ENCODE measurements around the gene PIK3C2B.

PIK3C2B gene

GRCh38 chr1:204472660-204473059, 21.9 kb downstream of the PIK3C2B start:
- H2AK5ac ChIP-seq (ENCODE audit: low read length, severe bottlenecking): no peak overlapping the region
- no peak overlapping the region for H2BK5ac ChIP-seq (ENCODE audit: low read depth, low read length, poor library complexity, severe bottlenecking)
- H3K23ac ChIP-seq (ENCODE audit: low read length in 2 of 2): no peak overlapping the region
- H3K4me1 ChIP-seq (ENCODE audit: control insufficient read depth, insufficient read depth, low read depth, low read length): no peaks in the 10 kb centered on the region
- no peak overlapping the region for H3K14ac ChIP-seq (ENCODE audit: low read length in 2 of 2)
- H4K8ac ChIP-seq (ENCODE audit: low read length): no peak overlapping the region
- H3K4me3 ChIP-seq (ENCODE audit: insufficient read depth in 1 of 2, low read depth in 1 of 2, low read length in 2 of 2): no peak overlapping the region
- H3K18ac ChIP-seq (ENCODE audit: low read depth in 1 of 2, low read length in 2 of 2): no peak overlapping the region
- H3K4me2 ChIP-seq (ENCODE audit: low read length, poor library complexity, severe bottlenecking): no peak overlapping the region
- 100% methylated on average over 2 of the region's 2 CpGs for WGBS
- H2BK15ac ChIP-seq (ENCODE audit: low read depth, poor library complexity, severe bottlenecking): no peak overlapping the region
- H3K9me3 ChIP-seq (ENCODE audit: control insufficient read depth, low read length): no peaks in the 10 kb centered on the region
- no peak overlapping the region for H4K91ac ChIP-seq (ENCODE audit: low read length)
- H2BK120ac ChIP-seq (ENCODE audit: low read depth, low read length): no peak overlapping the region
- no peak overlapping the region for H3K27ac ChIP-seq (ENCODE audit: low read length, poor library complexity, severe bottlenecking)
- peaks cover 5 to 35% of the 10 kb centered on the region in 2 experiments for H3K27me3 ChIP-seq (ENCODE audit: control insufficient read depth in 1 of 2, insufficient read depth in 1 of 2, low read length in 2 of 2)
- no peak overlapping the region for H2AFZ ChIP-seq (ENCODE audit: low read depth, low read length)
- DNase-seq: no peak
- H3K9ac ChIP-seq (ENCODE audit: low read length): no peak overlapping the region
- H3K4ac ChIP-seq (ENCODE audit: low read depth in 1 of 2, low read length in 2 of 2): no peak overlapping the region
- peaks cover 0 to 8% of the 10 kb centered on the region in 2 experiments for H3K36me3 ChIP-seq (ENCODE audit: control insufficient read depth in 1 of 2, insufficient read depth in 2 of 2, low read depth in 1 of 2, low read length in 2 of 2)
- H2BK12ac ChIP-seq (ENCODE audit: low read length in 2 of 2): no peak overlapping the region
- peaks cover 6% of the 10 kb centered on the region for H3K79me1 ChIP-seq (replicated peaks; ENCODE audit: low read length, poor library complexity, severe bottlenecking)

DNA sequence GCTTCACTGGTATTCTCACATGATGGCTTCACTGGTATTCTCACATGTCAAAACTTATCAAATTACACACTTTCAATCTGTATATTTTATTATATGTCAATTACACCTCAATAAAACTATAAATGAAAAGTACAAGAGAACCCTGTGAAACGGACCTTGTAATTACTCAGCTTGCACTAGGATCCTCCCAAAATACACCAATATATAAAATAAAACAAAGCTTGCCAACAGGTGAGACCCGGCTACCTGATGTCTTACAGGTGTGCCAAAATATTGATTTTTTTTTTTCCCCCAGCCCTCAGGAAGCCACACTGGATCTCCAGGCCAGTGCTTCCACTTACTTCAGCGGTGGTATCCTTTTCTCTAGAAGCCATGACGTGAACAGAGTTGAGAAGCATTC, 22.9 kb downstream of the PIK3C2B start:
- H2BK5ac ChIP-seq (ENCODE audit: low read depth, low read length, poor library complexity, severe bottlenecking): no peak overlapping the region
- H2AFZ ChIP-seq (ENCODE audit: low read depth, low read length): no peak overlapping the region
- no peak overlapping the region for H2AK5ac ChIP-seq (ENCODE audit: low read length, severe bottlenecking)
- no peak overlapping the region for H3K23ac ChIP-seq (ENCODE audit: low read length in 2 of 2)
- no peak overlapping the region for H3K14ac ChIP-seq (ENCODE audit: low read length in 2 of 2)
- H2BK12ac ChIP-seq (ENCODE audit: low read length in 2 of 2): no peak overlapping the region
- H3K4ac ChIP-seq (ENCODE audit: low read depth in 1 of 2, low read length in 2 of 2): no peak overlapping the region
- H3K4me3 ChIP-seq (ENCODE audit: insufficient read depth in 1 of 2, low read depth in 1 of 2, low read length in 2 of 2): no peak overlapping the region
- no peak overlapping the region for H2BK120ac ChIP-seq (ENCODE audit: low read depth, low read length)
- DNase-seq: no peak
- peaks cover 6% of the 10 kb centered on the region for H3K79me1 ChIP-seq (replicated peaks; ENCODE audit: low read length, poor library complexity, severe bottlenecking)
- H3K4me2 ChIP-seq (ENCODE audit: low read length, poor library complexity, severe bottlenecking): no peak overlapping the region
- no peaks in the 10 kb centered on the region for H3K4me1 ChIP-seq (ENCODE audit: control insufficient read depth, insufficient read depth, low read depth, low read length)
- WGBS: 92% methylated on average over 4 of the region's 4 CpGs
- H3K36me3 ChIP-seq (ENCODE audit: control insufficient read depth in 1 of 2, insufficient read depth in 2 of 2, low read depth in 1 of 2, low read length in 2 of 2): peaks cover 0 to 8% of the 10 kb centered on the region in 2 experiments
- no peaks in the 10 kb centered on the region for H3K9me3 ChIP-seq (ENCODE audit: control insufficient read depth, low read length)
- no peak overlapping the region for H2BK15ac ChIP-seq (ENCODE audit: low read depth, poor library complexity, severe bottlenecking)
- H3K9ac ChIP-seq (ENCODE audit: low read length): no peak overlapping the region
- no peak overlapping the region for H4K91ac ChIP-seq (ENCODE audit: low read length)
- H4K8ac ChIP-seq (ENCODE audit: low read length): no peak overlapping the region
- no peak overlapping the region for H3K18ac ChIP-seq (ENCODE audit: low read depth in 1 of 2, low read length in 2 of 2)
- H3K27me3 ChIP-seq (ENCODE audit: control insufficient read depth in 1 of 2, insufficient read depth in 1 of 2, low read length in 2 of 2): peaks cover 5 to 27% of the 10 kb centered on the region in 2 experiments
- no peak overlapping the region for H3K27ac ChIP-seq (ENCODE audit: low read length, poor library complexity, severe bottlenecking)

- no peak overlapping the region for H2AK5ac ChIP-seq (ENCODE audit: low read length, severe bottlenecking)
- H3K23ac ChIP-seq (ENCODE audit: low read length in 2 of 2): no peak overlapping the region
- WGBS: 94% methylated on average over 9 of the region's 10 CpGs
- H2BK120ac ChIP-seq (ENCODE audit: low read depth, low read length): no peak overlapping the region
- no peak overlapping the region for H3K4ac ChIP-seq (ENCODE audit: low read depth in 1 of 2, low read length in 2 of 2)
- no peak overlapping the region for H3K18ac ChIP-seq (ENCODE audit: low read depth in 1 of 2, low read length in 2 of 2)
- no peak overlapping the region for H2BK12ac ChIP-seq (ENCODE audit: low read length in 2 of 2)
- no peak overlapping the region for H3K14ac ChIP-seq (ENCODE audit: low read length in 2 of 2)
- H3K27ac ChIP-seq (ENCODE audit: low read length, poor library complexity, severe bottlenecking): no peak overlapping the region
- H3K79me1 ChIP-seq (replicated peaks; ENCODE audit: low read length, poor library complexity, severe bottlenecking): peaks cover 1% of the 10 kb centered on the region
- no peak overlapping the region for H2BK15ac ChIP-seq (ENCODE audit: low read depth, poor library complexity, severe bottlenecking)
- peaks cover 0 to 8% of the 10 kb centered on the region in 2 experiments for H3K36me3 ChIP-seq (ENCODE audit: control insufficient read depth in 1 of 2, insufficient read depth in 2 of 2, low read depth in 1 of 2, low read length in 2 of 2)
- no peak for DNase-seq
- no peak overlapping the region for H2BK5ac ChIP-seq (ENCODE audit: low read depth, low read length, poor library complexity, severe bottlenecking)
- no peak overlapping the region for H4K91ac ChIP-seq (ENCODE audit: low read length)
- no peak overlapping the region for H4K8ac ChIP-seq (ENCODE audit: low read length)
- no peak overlapping the region for H3K9ac ChIP-seq (ENCODE audit: low read length)
- no peak overlapping the region for H3K4me2 ChIP-seq (ENCODE audit: low read length, poor library complexity, severe bottlenecking)
- H3K27me3 ChIP-seq (ENCODE audit: control insufficient read depth in 1 of 2, insufficient read depth in 1 of 2, low read length in 2 of 2): peaks cover 0 to 30% of the 10 kb centered on the region in 2 experiments
- H3K9me3 ChIP-seq (ENCODE audit: control insufficient read depth, low read length): no peaks in the 10 kb centered on the region
- H3K4me1 ChIP-seq (ENCODE audit: control insufficient read depth, insufficient read depth, low read depth, low read length): no peaks in the 10 kb centered on the region
- no peak overlapping the region for H2AFZ ChIP-seq (ENCODE audit: low read depth, low read length)
- no peak overlapping the region for H3K4me3 ChIP-seq (ENCODE audit: insufficient read depth in 1 of 2, low read depth in 1 of 2, low read length in 2 of 2)
Measured at GRCh38 chr1:204469304-204469703, 25.3 kb downstream of the PIK3C2B start.

GRCh38 chr1:204468766-204469302, 25.8 kb downstream of the PIK3C2B start:
- WGBS: 93% methylated on average over 16 of the region's 18 CpGs

More at GRCh38 chr1:204468766-204469302, 25.8 kb downstream of the PIK3C2B start:
- Histone ChIP-seq H4K91ac (ENCODE audit: low read length) (no peak overlapping the region), H3K23ac (ENCODE audit: low read length in 2 of 2) (no peak overlapping the region), H3K4me1 (ENCODE audit: control insufficient read depth, insufficient read depth, low read depth, low read length) (no peaks in the 10 kb centered on the region), H2BK12ac (ENCODE audit: low read length in 2 of 2) (no peak overlapping the region), H2AK5ac (ENCODE audit: low read length, severe bottlenecking) (no peak overlapping the region), H2BK120ac (ENCODE audit: low read depth, low read length) (no peak overlapping the region), H3K36me3 (ENCODE audit: control insufficient read depth in 1 of 2, insufficient read depth in 2 of 2, low read depth in 1 of 2, low read length in 2 of 2) (peaks cover 0 to 9% of the 10 kb centered on the region in 2 experiments), H2AFZ (ENCODE audit: low read depth, low read length) (no peak overlapping the region), H3K27me3 (ENCODE audit: control insufficient read depth in 1 of 2, insufficient read depth in 1 of 2, low read length in 2 of 2) (peaks cover 0 to 31% of the 10 kb centered on the region in 2 experiments), H2BK5ac (ENCODE audit: low read depth, low read length, poor library complexity, severe bottlenecking) (no peak overlapping the region), H4K8ac (ENCODE audit: low read length) (no peak overlapping the region), H3K79me1 (replicated peaks; ENCODE audit: low read length, poor library complexity, severe bottlenecking) (peaks cover 1% of the 10 kb centered on the region), H3K14ac (ENCODE audit: low read length in 2 of 2) (no peak overlapping the region), H3K4ac (ENCODE audit: low read depth in 1 of 2, low read length in 2 of 2) (no peak overlapping the region), H3K18ac (ENCODE audit: low read depth in 1 of 2, low read length in 2 of 2) (no peak overlapping the region), H3K4me3 (ENCODE audit: insufficient read depth in 1 of 2, low read depth in 1 of 2, low read length in 2 of 2) (no peak overlapping the region), H3K9ac (ENCODE audit: low read length) (no peak overlapping the region), H2BK15ac (ENCODE audit: low read depth, poor library complexity, severe bottlenecking) (no peak overlapping the region), H3K27ac (ENCODE audit: low read length, poor library complexity, severe bottlenecking) (no peak overlapping the region), H3K9me3 (ENCODE audit: control insufficient read depth, low read length) (no peaks in the 10 kb centered on the region), H3K4me2 (ENCODE audit: low read length, poor library complexity, severe bottlenecking) (no peak overlapping the region)
- no peak for DNase-seq
